Stimulated activated memory B cell treated with anti-CD40 and anti-IgM and Interleukin-4, amounts not matched to agents 10 μg/mL and 1 μg/mL and 100 μg/mL, for 72 hours (primary cell): Measurements from ENCODE around the gene C14orf180.

Source experiments
- ATAC-seq: fragments of 150-1000 bp; cut with Tn5 transposase; 2 replicates; pipeline ENCODE4 v1.10.0; 2021
- H3K27ac Mint-ChIP-seq: one replicate; pipeline ENCODE4 v1.8.0; 2022; ENCODE audit warnings: mild to moderate bottlenecking, mixed read lengths
- H3K27me3 Mint-ChIP-seq: one replicate; pipeline ENCODE4 v1.8.0; 2022; ENCODE audit warnings: mixed read lengths
- H3K36me3 Mint-ChIP-seq: one replicate; pipeline ENCODE4 v1.8.0; 2022; ENCODE audit warnings: mixed read lengths
- H3K4me1 Mint-ChIP-seq: one replicate; pipeline ENCODE4 v1.8.0; 2022; ENCODE audit warnings: mixed read lengths
- H3K4me3 Mint-ChIP-seq: one replicate; pipeline ENCODE4 v1.8.0; 2022; ENCODE audit warnings: mild to moderate bottlenecking, moderate library complexity, mixed read lengths
- H3K9me3 Mint-ChIP-seq: one replicate; pipeline ENCODE4 v1.8.0; 2022; ENCODE audit warnings: mixed read lengths

C14orf180 gene

GRCh38 chr14:104589338-104590195 is 10.0 kb downstream of the C14orf180 start:
- no peak for ATAC-seq
- H3K27me3 Mint-ChIP-seq, result peaks cover 38% of the 10 kb centered on the region
- peaks cover 5% of the 10 kb centered on the region for H3K9me3 Mint-ChIP-seq
- H3K36me3 Mint-ChIP-seq, result no peaks in the 10 kb centered on the region
- H3K4me3 Mint-ChIP-seq, result no peak overlapping the region
- no peak overlapping the region for H3K27ac Mint-ChIP-seq
- no peaks in the 10 kb centered on the region for H3K4me1 Mint-ChIP-seq

DNA sequence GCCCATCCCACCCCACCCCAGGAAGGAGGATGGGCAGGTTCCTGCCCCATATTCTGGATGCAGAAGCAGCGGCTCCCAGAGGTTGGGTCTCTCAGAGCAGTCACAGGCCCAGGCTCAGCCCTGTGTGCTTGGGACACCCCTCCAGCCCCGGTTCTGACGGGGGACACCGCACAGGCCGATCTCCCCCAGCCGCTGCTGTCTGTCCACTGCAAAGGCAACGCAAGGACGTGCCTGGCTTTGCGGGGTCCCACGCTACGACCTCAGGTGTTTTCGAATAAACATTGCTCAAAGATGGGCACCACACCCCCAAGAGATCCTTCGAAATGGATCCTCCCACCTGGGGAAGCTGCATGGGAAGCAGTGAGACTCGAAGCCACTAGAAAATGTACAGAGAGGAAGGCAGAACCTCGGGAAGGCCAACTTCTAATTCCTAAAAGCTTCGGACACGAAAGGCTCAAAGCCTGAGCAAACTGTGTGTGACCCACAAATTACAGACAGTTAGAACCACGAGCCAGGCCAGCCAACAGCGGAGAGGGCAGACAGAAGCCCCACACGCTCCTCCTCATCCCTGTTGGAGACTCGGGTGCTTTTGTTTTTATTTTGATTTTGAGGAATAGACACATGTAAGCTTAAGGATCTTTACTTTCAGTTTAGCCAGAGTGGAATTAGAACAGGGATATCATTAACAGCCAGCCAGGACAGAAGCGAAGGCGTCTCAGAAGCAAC is 10.8 kb downstream of the C14orf180 start:
- H3K36me3 Mint-ChIP-seq, result no peaks in the 10 kb centered on the region
- no peak overlapping the region for H3K4me3 Mint-ChIP-seq
- ATAC-seq, result no peak
- peaks cover 42% of the 10 kb centered on the region for H3K27me3 Mint-ChIP-seq
- H3K4me1 Mint-ChIP-seq, result no peaks in the 10 kb centered on the region
- H3K9me3 Mint-ChIP-seq, result peaks cover 5% of the 10 kb centered on the region
- no peak overlapping the region for H3K27ac Mint-ChIP-seq

- Mint-ChIP-seq H3K9me3 (peaks cover 5% of the 10 kb centered on the region), H3K27ac (no peak overlapping the region), H3K4me3 (no peak overlapping the region), H3K4me1 (no peaks in the 10 kb centered on the region), H3K27me3 (peaks cover 41% of the 10 kb centered on the region), H3K36me3 (no peaks in the 10 kb centered on the region)
- ATAC-seq, result no peak
Measured at GRCh38 chr14:104591031-104591430, 11.5 kb downstream of the C14orf180 start.

DNA sequence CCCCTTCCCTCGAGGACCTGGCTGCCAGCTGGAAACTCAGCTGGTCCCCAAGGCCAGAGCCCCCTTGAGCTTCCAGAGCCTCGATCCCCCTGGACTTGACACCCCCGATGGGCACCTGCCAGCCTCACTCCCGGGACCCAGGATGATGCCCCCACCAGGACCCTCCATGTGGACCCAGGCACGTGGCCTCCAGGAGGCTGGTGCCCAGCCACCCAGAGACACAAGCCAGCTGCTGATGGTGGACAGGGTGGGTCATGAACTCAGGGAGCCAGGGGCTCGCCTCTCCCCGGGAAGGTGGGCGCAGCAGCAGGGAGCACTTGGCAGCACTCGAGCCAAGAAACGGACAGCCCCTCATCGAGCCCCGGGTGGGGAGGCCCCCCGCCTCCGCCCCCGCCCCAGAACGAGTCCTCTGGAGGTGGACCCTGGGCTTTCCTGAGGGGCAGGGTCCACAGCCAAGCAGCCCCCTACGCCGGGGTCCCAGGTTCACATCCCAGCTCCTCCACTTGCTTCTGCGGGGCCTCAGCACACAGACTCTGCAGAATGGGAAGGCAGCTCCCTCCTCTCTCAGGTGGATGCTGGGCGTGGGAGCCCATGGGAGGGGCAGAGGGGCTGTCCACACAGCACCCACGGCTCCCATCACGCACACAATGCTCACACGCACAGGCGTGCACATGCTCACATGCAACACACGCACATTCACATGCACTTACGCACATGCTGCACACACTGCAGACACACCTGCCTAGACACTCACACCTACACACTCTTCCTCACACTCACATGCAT is 12.1 kb downstream of the C14orf180 start:
- Mint-ChIP-seq H3K27me3 (peaks cover 41% of the 10 kb centered on the region), H3K36me3 (no peaks in the 10 kb centered on the region), H3K27ac (no peak overlapping the region), H3K4me3 (no peak overlapping the region), H3K9me3 (peaks cover 5% of the 10 kb centered on the region), H3K4me1 (no peaks in the 10 kb centered on the region)
- ATAC-seq, result no peak

GRCh38 chr14:104592292-104592672 is 12.7 kb downstream of the C14orf180 start:
- Mint-ChIP-seq H3K27me3 (peaks cover 44% of the 10 kb centered on the region), H3K9me3 (peaks cover 5% of the 10 kb centered on the region), H3K4me1 (no peaks in the 10 kb centered on the region), H3K36me3 (no peaks in the 10 kb centered on the region), H3K27ac (no peak overlapping the region), H3K4me3 (no peak overlapping the region)
- ATAC-seq, result no peak

- H3K4me3 Mint-ChIP-seq, result no peak overlapping the region
Measured at GRCh38 chr14:104592785-104593184, 13.2 kb downstream of the C14orf180 start.

DNA sequence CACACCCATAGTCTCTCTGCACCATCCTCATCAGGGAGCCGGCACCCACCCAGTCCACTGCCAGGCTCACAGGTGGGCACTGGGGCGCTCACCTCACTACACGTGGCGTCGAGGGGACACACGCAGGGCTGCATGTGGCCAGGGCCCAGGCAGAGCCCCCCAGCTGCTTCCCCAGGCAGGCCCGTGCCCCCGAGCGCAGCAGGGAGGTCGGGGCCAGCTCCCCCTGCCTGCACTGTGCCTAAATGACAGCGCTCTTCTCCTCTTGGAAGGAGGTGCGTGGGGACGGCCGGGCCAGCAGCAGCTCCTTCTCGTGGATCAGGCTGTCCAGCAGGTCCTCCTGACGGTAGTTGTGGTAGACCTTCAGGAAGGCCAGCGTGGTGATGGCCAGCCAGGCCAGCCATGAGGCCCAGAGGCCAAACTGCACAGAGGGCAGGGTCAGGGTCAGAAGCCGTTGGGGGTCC is 13.7 kb downstream of the C14orf180 start:
- no peak for ATAC-seq

More at GRCh38 chr14:104592785-104593184, 13.2 kb downstream of the C14orf180 start:
- Mint-ChIP-seq H3K27ac (no peak overlapping the region), H3K9me3 (peaks cover 5% of the 10 kb centered on the region), H3K36me3 (no peaks in the 10 kb centered on the region), H3K4me1 (no peaks in the 10 kb centered on the region), H3K27me3 (peaks cover 49% of the 10 kb centered on the region)
- no peak for ATAC-seq

DNA sequence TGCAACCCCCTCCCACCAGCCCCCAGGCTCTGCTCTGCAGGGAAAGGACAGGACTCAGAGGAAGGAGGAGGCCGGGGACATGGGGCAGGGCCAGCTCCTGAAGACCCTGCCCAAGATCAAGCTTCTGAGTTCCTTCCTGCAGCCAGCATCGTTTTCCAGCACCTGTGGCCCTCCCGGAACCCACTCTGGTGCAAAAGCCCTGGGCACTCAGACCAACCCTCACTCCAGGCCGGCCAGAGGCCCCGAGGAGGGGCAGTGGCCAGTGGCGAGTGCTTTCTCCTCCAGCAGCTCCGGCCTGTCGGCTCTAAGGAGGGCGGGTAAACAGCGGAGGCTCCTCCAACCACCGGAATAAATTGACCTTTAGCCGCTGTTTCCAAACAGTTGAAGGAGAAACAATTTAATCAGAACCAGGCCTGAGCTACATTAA is 14.2 kb downstream of the C14orf180 start:
- Mint-ChIP-seq H3K4me3 (no peak overlapping the region), H3K27ac (no peak overlapping the region), H3K4me1 (no peaks in the 10 kb centered on the region), H3K27me3 (peaks cover 58% of the 10 kb centered on the region), H3K36me3 (no peaks in the 10 kb centered on the region), H3K9me3 (peaks cover 5% of the 10 kb centered on the region)
- ATAC-seq, result no peak

More for the DNA sequence above, 13.7 kb downstream of the C14orf180 start:
- H3K4me1 Mint-ChIP-seq, result no peaks in the 10 kb centered on the region
- no peak overlapping the region for H3K27ac Mint-ChIP-seq
- no peaks in the 10 kb centered on the region for H3K36me3 Mint-ChIP-seq
- no peak overlapping the region for H3K4me3 Mint-ChIP-seq
- peaks cover 54% of the 10 kb centered on the region for H3K27me3 Mint-ChIP-seq
- H3K9me3 Mint-ChIP-seq, result peaks cover 5% of the 10 kb centered on the region

DNA sequence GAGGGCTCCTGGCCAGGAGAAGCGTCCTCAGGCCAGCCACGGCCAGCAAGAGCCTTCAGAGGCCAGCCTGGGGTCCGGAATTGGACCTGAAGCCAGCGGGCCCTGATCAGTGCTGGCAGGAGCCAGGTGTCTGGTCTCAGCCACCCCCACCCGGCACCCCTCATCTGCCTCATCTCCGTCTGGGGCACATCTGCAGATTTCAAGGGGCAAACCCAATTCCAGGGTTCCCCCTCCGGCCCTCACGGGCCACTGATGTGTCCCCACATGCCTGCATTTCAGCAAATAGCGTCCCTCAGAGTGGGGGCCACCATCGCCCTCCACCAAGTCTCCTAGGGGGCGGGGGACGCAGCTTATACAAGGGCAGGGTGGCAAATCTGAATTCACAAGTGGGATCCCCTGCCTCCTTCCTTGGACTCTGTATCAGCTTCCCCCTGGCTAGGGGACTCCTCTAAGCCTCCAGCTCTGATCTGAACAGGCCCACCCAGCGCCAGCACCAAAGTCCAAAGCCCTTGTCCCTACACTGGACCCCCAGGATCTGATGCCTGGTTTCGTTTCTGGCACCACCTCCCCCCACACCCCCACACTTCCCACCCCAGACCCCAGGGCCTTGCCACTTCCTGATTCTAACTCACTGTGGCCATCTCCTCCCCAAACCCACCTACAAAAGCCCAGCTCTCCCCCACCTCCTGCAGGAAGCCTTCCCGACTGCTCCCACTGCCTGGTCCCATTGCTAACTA is 14.9 kb downstream of the C14orf180 start:
- Mint-ChIP-seq H3K9me3 (peaks cover 5% of the 10 kb centered on the region), H3K4me3 (no peak overlapping the region), H3K36me3 (no peaks in the 10 kb centered on the region), H3K27me3 (peaks cover 66% of the 10 kb centered on the region), H3K4me1 (no peaks in the 10 kb centered on the region), H3K27ac (no peak overlapping the region)
- ATAC-seq, result no peak

DNA sequence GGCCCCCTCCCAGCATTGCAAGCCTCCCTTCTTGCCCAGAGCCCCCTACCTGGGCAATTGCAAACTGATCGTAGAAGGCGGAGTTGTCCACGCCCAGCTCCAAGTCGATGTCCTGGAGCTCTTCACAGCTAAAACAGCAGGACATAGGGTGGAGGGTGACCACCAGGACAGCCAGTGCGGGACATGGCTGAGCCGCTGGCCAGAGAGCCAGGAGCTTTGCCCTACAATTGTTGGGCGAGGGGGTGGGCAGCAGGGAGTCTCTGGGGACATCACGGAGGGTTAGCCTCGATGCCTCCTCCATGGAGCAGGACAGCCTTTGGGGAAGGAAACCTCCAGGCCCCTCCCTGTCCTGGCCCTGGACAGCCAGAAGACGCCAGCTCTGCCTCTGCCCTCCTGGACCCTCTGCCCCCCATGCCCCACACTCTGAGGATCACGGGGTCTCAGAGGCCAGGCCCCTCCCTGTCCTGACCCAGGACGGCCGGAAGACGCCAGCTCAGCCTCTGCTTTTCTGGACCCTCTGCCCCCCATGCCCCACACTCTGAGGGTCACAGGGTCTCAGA is 15.6 kb downstream of the C14orf180 start:
- ATAC-seq, result no peak
- Mint-ChIP-seq H3K4me3 (no peak overlapping the region), H3K36me3 (no peaks in the 10 kb centered on the region), H3K9me3 (peaks cover 5% of the 10 kb centered on the region), H3K27ac (no peak overlapping the region), H3K27me3 (peaks cover 73% of the 10 kb centered on the region), H3K4me1 (peaks cover under 1% of the 10 kb centered on the region)

GRCh38 chr14:104595911-104596450 is 16.4 kb downstream of the C14orf180 start:
- peaks cover 5% of the 10 kb centered on the region for H3K9me3 Mint-ChIP-seq
- no peaks in the 10 kb centered on the region for H3K36me3 Mint-ChIP-seq
- no peak overlapping the region for H3K4me3 Mint-ChIP-seq
- ATAC-seq, result no peak
- no peak overlapping the region for H3K27ac Mint-ChIP-seq
- H3K27me3 Mint-ChIP-seq, result peaks cover 81% of the 10 kb centered on the region
- peaks cover 7% of the 10 kb centered on the region for H3K4me1 Mint-ChIP-seq

DNA sequence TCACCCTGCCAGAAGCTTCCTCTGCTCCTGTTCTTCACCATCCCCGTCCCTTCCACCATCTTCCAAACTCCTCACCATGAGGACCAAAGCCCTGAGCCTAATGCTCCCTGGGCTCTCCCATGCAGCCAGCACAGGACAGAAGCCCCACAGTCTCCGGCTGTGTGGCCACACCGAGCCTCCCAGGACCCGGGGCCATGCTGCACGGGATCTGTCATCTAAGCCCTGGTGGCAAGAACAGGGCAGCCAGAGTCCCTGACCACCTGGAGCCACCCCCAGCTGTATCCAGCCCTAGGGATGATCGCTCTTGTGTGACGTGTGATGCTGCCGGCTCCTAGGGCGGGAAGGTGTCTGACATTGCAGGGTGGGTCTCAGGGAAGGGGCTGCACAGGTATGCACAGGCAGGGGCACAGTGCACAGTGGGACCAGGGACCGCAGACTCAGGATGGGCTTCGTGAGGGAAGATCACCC is 16.9 kb downstream of the C14orf180 start:
- Mint-ChIP-seq H3K4me3 (no peak overlapping the region), H3K27me3 (peaks cover 86% of the 10 kb centered on the region), H3K36me3 (no peaks in the 10 kb centered on the region), H3K4me1 (peaks cover 7% of the 10 kb centered on the region), H3K27ac (no peak overlapping the region), H3K9me3 (peaks cover 5% of the 10 kb centered on the region)
- no peak for ATAC-seq

GRCh38 chr14:104596927-104597351 is 17.4 kb downstream of the C14orf180 start:
- Mint-ChIP-seq H3K27ac (no peak overlapping the region), H3K27me3 (peaks cover 89% of the 10 kb centered on the region), H3K36me3 (no peaks in the 10 kb centered on the region), H3K4me3 (no peak overlapping the region), H3K4me1 (peaks cover 7% of the 10 kb centered on the region), H3K9me3 (peaks cover 5% of the 10 kb centered on the region)
- ATAC-seq, result no peak

- Mint-ChIP-seq H3K4me1 (peaks cover 7% of the 10 kb centered on the region), H3K4me3 (no peak overlapping the region), H3K27ac (no peak overlapping the region), H3K27me3 (peaks cover 89% of the 10 kb centered on the region), H3K9me3 (no peaks in the 10 kb centered on the region), H3K36me3 (no peaks in the 10 kb centered on the region)
- no peak for ATAC-seq
Measured at GRCh38 chr14:104597576-104597975, 18.0 kb downstream of the C14orf180 start.
